Thoracic aorta (tissue), 2 donors: Measurements from ENCODE around the gene ANKRD29. TPM values are rescaled to one million over a fixed set of nuclear protein-coding genes. Genes with fewer than 3 reads are reported as not detected.
"Not testable (repeated sequence)": the region's sequence is repeated elsewhere in the genome, so short reads cannot be mapped to it uniquely, and the experiment has no call there.

ENCODE experiments used
- ATAC-seq: fragments of 150-250 bp; one replicate; pipeline ENCODE4 v1.8.0; 2017; ENCODE audit warnings: low read depth; ENCODE audit not compliant: insufficient number of reproducible peaks, low FRiP score
- DNase-seq: peaks from one replicate; pipeline ENCODE4 v3.0.0-alpha.2; 2020; ENCODE audit warnings: low spot score
- H3K27ac ChIP-seq, 2 donors: fragments of 200-600 bp; sonication (generic); 1 replicate in 1 of 2; 2 replicates in 1 of 2; pipeline ENCODE4 v1.5.1; 2016; ENCODE audit warnings: mild to moderate bottlenecking in 2 of 2, moderate library complexity in 2 of 2
- H3K27me3 ChIP-seq: fragments of 200-600 bp; sonication (generic); replicated peaks from 2 replicates; pipeline ENCODE4 v1.6.0; 2016; ENCODE audit warnings: mild to moderate bottlenecking; ENCODE audit not compliant: insufficient read depth
- H3K36me3 ChIP-seq: fragments of 200-600 bp; sonication (generic); one replicate; pipeline ENCODE4 v1.5.1; 2016
- H3K4me1 ChIP-seq, 2 donors: fragments of 200-600 bp; sonication (generic); 1 replicate in 1 of 2; 2 replicates in 1 of 2; pipeline versions ENCODE4 v1.5.1 to v1.6.0; 2016; ENCODE audit warnings: low read depth in 2 of 2, mild to moderate bottlenecking in 1 of 2; ENCODE audit not compliant: control insufficient read depth in 1 of 2
- H3K4me3 ChIP-seq: fragments of 200-600 bp; sonication (generic); 2 replicates; pipeline ENCODE4 v1.5.1; 2016; ENCODE audit warnings: mild to moderate bottlenecking
- H3K9me3 ChIP-seq: fragments of 200-600 bp; sonication (generic); 2 replicates; pipeline ENCODE4 v1.5.1; 2016
- total RNA-seq, 2 donors: library from RNA; depleted of rRNA; stranded (reverse); fragments of >200 nt; gene quantifications; one replicate each; pipeline versions ENCODE4 v1.1.0 to v1.2.3, GENCODE V29; 2016
- TF ChIP-seq, protein P1 (sequence below): fragments of 200-600 bp; sonication (generic); IDR thresholded peaks from one replicate; pipeline ENCODE4 v1.5.1; 2019; ENCODE audit warnings: antibody characterized with exemption

ANKRD29 gene
- total RNA-seq, 2 donors from 2014 or later, result 5.6 to 15.7 TPM

DNA sequence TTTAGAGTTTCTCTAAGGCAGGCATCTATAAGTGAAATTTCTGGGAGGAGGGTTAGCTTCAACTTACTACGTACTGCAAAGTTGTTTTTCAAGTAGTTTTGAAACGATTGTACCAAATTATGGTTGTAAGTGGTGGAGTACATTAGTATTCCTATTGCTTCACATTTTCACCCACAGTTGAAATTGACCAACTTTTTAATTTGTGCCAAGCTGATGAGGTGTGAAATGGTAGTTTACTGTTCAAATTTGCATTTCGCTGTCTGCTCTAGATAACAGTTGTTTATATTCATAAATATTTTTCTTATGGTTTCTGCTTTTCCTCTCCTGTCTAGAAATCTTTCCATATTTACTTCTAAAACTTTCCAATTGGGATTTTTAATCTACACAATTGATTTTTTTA, 95.0 kb downstream of the ANKRD29 start:
- no peak for DNase-seq
- no peak overlapping the region for H3K4me3 ChIP-seq

DNA sequence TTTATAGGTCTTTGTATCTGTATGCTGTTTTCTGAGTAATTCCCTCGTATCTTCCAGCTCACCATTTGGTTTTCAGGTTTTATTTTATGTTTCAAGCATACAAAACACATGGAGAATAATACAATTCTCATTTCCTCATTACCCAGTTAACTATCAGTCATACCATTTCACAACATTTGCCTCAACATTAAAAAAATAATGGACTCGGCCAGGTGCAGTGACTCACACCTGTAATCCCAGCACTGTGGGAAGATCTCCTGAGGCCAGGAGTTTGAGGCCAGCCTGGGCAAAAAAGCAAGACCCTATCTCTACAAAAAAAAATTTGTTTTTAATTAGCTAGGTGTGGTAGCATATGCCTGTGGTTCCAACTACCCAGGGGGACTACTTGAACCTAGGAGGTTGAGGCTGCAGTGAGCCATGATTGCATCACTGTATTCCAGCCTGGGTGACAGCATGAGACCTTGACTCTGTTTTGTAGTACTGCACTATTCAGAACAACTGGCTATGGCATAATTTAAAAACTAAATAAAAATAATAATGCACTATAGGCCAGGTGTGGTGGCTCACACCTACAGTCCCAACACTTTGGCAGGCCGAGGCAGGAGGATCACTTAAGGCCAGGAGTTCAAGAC, 96.7 kb downstream of the ANKRD29 start:
- H3K36me3 ChIP-seq, result peaks cover 41% of the 10 kb centered on the region
- TF ChIP-seq, protein P1, sequence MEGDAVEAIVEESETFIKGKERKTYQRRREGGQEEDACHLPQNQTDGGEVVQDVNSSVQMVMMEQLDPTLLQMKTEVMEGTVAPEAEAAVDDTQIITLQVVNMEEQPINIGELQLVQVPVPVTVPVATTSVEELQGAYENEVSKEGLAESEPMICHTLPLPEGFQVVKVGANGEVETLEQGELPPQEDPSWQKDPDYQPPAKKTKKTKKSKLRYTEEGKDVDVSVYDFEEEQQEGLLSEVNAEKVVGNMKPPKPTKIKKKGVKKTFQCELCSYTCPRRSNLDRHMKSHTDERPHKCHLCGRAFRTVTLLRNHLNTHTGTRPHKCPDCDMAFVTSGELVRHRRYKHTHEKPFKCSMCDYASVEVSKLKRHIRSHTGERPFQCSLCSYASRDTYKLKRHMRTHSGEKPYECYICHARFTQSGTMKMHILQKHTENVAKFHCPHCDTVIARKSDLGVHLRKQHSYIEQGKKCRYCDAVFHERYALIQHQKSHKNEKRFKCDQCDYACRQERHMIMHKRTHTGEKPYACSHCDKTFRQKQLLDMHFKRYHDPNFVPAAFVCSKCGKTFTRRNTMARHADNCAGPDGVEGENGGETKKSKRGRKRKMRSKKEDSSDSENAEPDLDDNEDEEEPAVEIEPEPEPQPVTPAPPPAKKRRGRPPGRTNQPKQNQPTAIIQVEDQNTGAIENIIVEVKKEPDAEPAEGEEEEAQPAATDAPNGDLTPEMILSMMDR, result no peak
- H3K27ac ChIP-seq, result no peak overlapping the region

More for the DNA sequence above, 95.0 kb downstream of the ANKRD29 start:
- H3K36me3 ChIP-seq, result peaks cover 35% of the 10 kb centered on the region
- no peaks in the 10 kb centered on the region for H3K4me1 ChIP-seq
- TF ChIP-seq, protein P1, result no peak
- H3K27me3 ChIP-seq, result no peaks in the 10 kb centered on the region
- H3K27ac ChIP-seq, result no peak overlapping the region
- no peak for ATAC-seq
- H3K9me3 ChIP-seq, result no peaks in the 10 kb centered on the region

DNA sequence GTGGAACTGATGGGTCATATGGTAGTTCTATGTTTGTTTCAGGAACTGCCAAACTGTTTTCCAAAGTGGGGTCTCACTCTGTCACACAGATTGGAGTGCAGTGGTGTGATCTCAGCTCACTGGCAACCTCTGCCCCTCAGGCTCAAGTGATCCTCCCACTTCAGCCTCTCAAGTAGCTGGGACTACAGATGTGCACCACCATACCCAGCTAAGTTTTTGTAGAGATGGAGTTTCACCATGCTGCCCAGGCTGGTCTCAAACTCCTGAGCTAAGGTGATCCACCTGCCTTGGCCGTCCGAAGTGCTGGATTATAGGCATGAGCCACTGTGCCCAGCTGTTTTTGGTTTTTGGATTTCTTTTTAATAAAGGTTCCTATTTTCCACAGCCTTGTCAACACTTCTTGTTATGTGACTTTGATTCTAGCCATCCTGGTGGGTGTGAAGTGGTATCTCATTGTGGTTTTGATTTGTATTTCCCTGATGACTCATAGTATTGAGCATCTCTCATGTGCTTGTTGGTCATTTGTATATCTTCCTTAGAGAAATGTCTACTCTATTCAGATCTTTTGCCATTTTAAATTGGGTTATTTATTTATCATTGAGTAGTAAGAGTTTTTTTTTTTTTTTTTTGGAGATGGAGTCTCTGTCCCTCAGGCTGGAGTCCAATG, 99.2 kb downstream of the ANKRD29 start:
- TF ChIP-seq, protein P1, result no peak
- Histone ChIP-seq H3K9me3 (no peaks in the 10 kb centered on the region), H3K36me3 (peaks cover 51% of the 10 kb centered on the region), H3K4me3 (no peak overlapping the region), H3K27me3 (no peaks in the 10 kb centered on the region), H3K27ac (no peak overlapping the region), H3K4me1 (no peaks in the 10 kb centered on the region)
- DNase-seq, result no peak
- ATAC-seq, result no peak

More for the DNA sequence above, 96.7 kb downstream of the ANKRD29 start:
- DNase-seq (no peak), ATAC-seq (no peak)
- H3K9me3 ChIP-seq, result no peaks in the 10 kb centered on the region
- no peaks in the 10 kb centered on the region for H3K27me3 ChIP-seq
- no peaks in the 10 kb centered on the region for H3K4me1 ChIP-seq
- H3K4me3 ChIP-seq, result no peak overlapping the region

DNA sequence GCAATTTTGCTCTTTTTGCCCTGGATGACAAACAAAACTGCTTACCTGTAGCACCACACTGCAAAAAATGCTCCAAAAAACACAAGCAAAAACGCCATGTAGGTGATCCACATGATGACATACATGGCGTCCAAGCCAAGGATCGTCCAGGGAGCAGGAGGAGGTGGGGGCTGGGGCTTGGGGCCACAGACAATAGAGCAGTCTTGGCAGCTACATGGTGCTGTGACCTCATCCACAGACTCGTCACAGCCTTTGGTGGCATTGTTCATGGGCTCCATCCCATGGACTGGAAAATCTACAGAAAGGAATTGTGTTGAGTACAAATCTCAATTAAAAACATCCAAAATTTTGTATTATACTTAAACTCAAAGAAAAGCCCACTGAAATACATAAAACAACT, 102.5 kb downstream of the ANKRD29 start:
- no peak for DNase-seq
- Histone ChIP-seq H3K27ac (no peak overlapping the region), H3K36me3 (peaks cover 52% of the 10 kb centered on the region), H3K4me1 (no peaks in the 10 kb centered on the region), H3K27me3 (no peaks in the 10 kb centered on the region), H3K4me3 (no peak overlapping the region), H3K9me3 (no peaks in the 10 kb centered on the region)
- ATAC-seq, result no peak
- TF ChIP-seq, protein P1, result no peak

DNA sequence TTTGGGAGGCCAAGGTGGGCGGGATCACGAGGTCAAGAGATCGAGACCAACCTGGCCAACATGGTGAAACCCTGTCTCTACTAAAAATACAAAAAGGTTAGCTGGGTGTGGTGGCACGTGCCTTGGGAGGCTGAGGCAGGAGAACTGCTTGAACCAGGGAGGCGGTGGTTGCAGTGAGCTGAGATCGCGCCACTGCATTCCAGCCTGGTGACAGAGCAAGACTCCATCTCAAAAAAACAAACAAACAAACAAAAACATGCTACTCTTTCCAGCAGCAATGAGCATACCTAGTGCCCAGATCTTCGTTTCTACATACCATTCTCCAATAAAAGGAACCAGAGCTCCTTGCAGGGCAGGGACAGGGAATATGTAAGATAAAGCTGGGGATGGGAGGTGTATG, 105.2 kb downstream of the ANKRD29 start:
- peaks cover 66% of the 10 kb centered on the region for H3K36me3 ChIP-seq
- H3K9me3 ChIP-seq, DNase-seq, H3K4me1 ChIP-seq, ATAC-seq, H3K27me3 ChIP-seq, H3K4me3 ChIP-seq, H3K27ac ChIP-seq: not testable (repeated sequence)
